H9 (cell line): Measurements from ENCODE around the gene GRIP2. TPM values are rescaled to one million over a fixed set of nuclear protein-coding genes. Genes with fewer than 3 reads are reported as not detected.

ENCODE experiments used
- DNase-seq: peaks from one replicate; pipeline ENCODE4 v3.0.0-alpha.2; 2017
- H2AFZ ChIP-seq: one replicate; pipeline ENCODE4 v1.6.1; 2013; ENCODE audit warnings: mild to moderate bottlenecking, low read length, control low read depth, moderate library complexity
- H2AK5ac ChIP-seq: 2 replicates; pipeline ENCODE4 v1.6.1; 2013; ENCODE audit warnings: low read length, control low read depth, mixed read lengths; ENCODE audit not compliant: insufficient read length
- H2BK120ac ChIP-seq: one replicate; pipeline ENCODE4 v1.6.1; 2013; ENCODE audit warnings: low read depth, mild to moderate bottlenecking, low read length, control low read depth, inconsistent platforms; ENCODE audit not compliant: poor library complexity, severe bottlenecking
- H2BK12ac ChIP-seq: 2 replicates; pipeline ENCODE4 v1.6.1; 2013; ENCODE audit warnings: low read length, control low read depth, mixed read lengths, low read depth; ENCODE audit not compliant: insufficient read length
- H2BK15ac ChIP-seq: 2 replicates; pipeline ENCODE4 v1.6.1; 2013; ENCODE audit warnings: low read depth, low read length, control low read depth
- H2BK20ac ChIP-seq: one replicate; pipeline ENCODE4 v1.6.1; 2013; ENCODE audit warnings: low read depth, mild to moderate bottlenecking, low read length, control low read depth, inconsistent platforms; ENCODE audit not compliant: poor library complexity, severe bottlenecking
- H2BK5ac ChIP-seq: 2 replicates; pipeline ENCODE4 v1.6.1; 2013; ENCODE audit warnings: low read length, control low read depth, mixed read lengths; ENCODE audit not compliant: insufficient read length
- H3K14ac ChIP-seq: 2 replicates; pipeline ENCODE4 v1.6.1; 2013; ENCODE audit warnings: low read length, control low read depth; ENCODE audit not compliant: insufficient read depth
- H3K18ac ChIP-seq: 2 replicates; pipeline ENCODE4 v1.6.1; 2013; ENCODE audit warnings: low read depth, mild to moderate bottlenecking, mixed read lengths, low read length, control low read depth; ENCODE audit not compliant: insufficient read length
- H3K23ac ChIP-seq: 2 replicates; pipeline ENCODE4 v1.6.1; 2013; ENCODE audit warnings: low read length, control low read depth, mixed read lengths, low read depth; ENCODE audit not compliant: insufficient read length
- H3K23me2 ChIP-seq: 2 replicates; pipeline ENCODE4 v1.6.1; 2013; ENCODE audit warnings: low read depth, mild to moderate bottlenecking, mixed read lengths, low read length, control low read depth; ENCODE audit not compliant: insufficient read length, poor library complexity, severe bottlenecking
- H3K27ac ChIP-seq: 2 replicates; pipeline ENCODE4 v1.5.1; 2013; ENCODE audit warnings: low read length, control low read depth, mixed read lengths, low read depth; ENCODE audit not compliant: insufficient read length
- H3K27me3 ChIP-seq: 2 replicates; pipeline ENCODE4 v1.6.1; 2013; ENCODE audit warnings: low read length, control low read depth, inconsistent platforms; ENCODE audit not compliant: insufficient read depth
- H3K4ac ChIP-seq: 2 replicates; pipeline ENCODE4 v1.6.1; 2013; ENCODE audit warnings: low read depth, mild to moderate bottlenecking, control low read depth, inconsistent platforms, low read length, moderate library complexity
- H3K4me1 ChIP-seq: 2 replicates; pipeline ENCODE4 v1.6.1; 2013; ENCODE audit warnings: low read length, control low read depth, inconsistent platforms; ENCODE audit not compliant: insufficient read depth
- H3K4me2 ChIP-seq: 2 replicates; pipeline ENCODE4 v1.6.1; 2013; ENCODE audit warnings: low read length, control low read depth, mixed read lengths; ENCODE audit not compliant: insufficient read length, insufficient read depth
- H3K56ac ChIP-seq: 2 replicates; pipeline ENCODE4 v1.6.1; 2013; ENCODE audit warnings: low read depth, mild to moderate bottlenecking, mixed read lengths, low read length, control low read depth; ENCODE audit not compliant: insufficient read length
- H3K79me1 ChIP-seq: 2 replicates; pipeline ENCODE4 v1.6.1; 2013; ENCODE audit warnings: low read depth, mild to moderate bottlenecking, moderate library complexity, low read length, control low read depth, inconsistent platforms; ENCODE audit not compliant: insufficient read depth, poor library complexity, severe bottlenecking
- H3K79me2 ChIP-seq: 2 replicates; pipeline ENCODE4 v1.6.1; 2013; ENCODE audit warnings: low read length, control low read depth, inconsistent platforms; ENCODE audit not compliant: insufficient read depth
- H3K9ac ChIP-seq: 2 replicates; pipeline ENCODE4 v1.6.1; 2013; ENCODE audit warnings: low read length, control low read depth, mixed read lengths; ENCODE audit not compliant: insufficient read length; ENCODE audit errors: extremely low read depth
- H3K9me3 ChIP-seq: one replicate; pipeline ENCODE4 v1.6.1; 2013; ENCODE audit warnings: low read depth, low read length, inconsistent platforms; ENCODE audit not compliant: control insufficient read depth
- H3T11ph ChIP-seq: one replicate; pipeline ENCODE4 v1.6.1; 2013; ENCODE audit warnings: mild to moderate bottlenecking, low read length, control low read depth, inconsistent platforms
- H4K20me1 ChIP-seq: one replicate; pipeline ENCODE4 v1.6.1; 2013; ENCODE audit not compliant: control insufficient read depth, insufficient read length, insufficient read depth
- H4K5ac ChIP-seq: 2 replicates; pipeline ENCODE4 v1.6.1; 2013; ENCODE audit warnings: low read depth, mild to moderate bottlenecking, mixed read lengths, low read length, control low read depth; ENCODE audit not compliant: insufficient read length
- H4K8ac ChIP-seq: replicated peaks from 2 replicates; pipeline ENCODE4 v1.6.1; 2013; ENCODE audit warnings: low read length, control low read depth, mixed read lengths, low read depth; ENCODE audit not compliant: insufficient read length
- H4K91ac ChIP-seq: 2 replicates; pipeline ENCODE4 v1.6.1; 2013; ENCODE audit warnings: low read depth, mild to moderate bottlenecking, moderate library complexity, mixed read lengths, low read length, control low read depth; ENCODE audit not compliant: insufficient read length
- H3K27ac Mint-ChIP-seq, 3 experiments: 2 replicates in 2 of 3; 3 replicates in 1 of 3; pipeline ENCODE4 v1.8.0; 2020 to 2021; ENCODE audit warnings: mixed read lengths in 3 of 3, mild to moderate bottlenecking in 1 of 3, moderate library complexity in 1 of 3
- H3K27me3 Mint-ChIP-seq: 2 replicates; pipeline ENCODE4 v1.8.0; 2021; ENCODE audit warnings: low read depth, mild to moderate bottlenecking, moderate library complexity, mixed read lengths
- H3K36me3 Mint-ChIP-seq, 3 experiments: 2 replicates in 2 of 3; 3 replicates in 1 of 3; pipeline ENCODE4 v1.8.0; 2020 to 2021; ENCODE audit warnings: low read depth in 3 of 3, mixed read lengths in 3 of 3; ENCODE audit not compliant: insufficient read depth in 1 of 3
- H3K4me1 Mint-ChIP-seq, 2 experiments: 2 replicates each; pipeline ENCODE4 v1.8.0; 2020; ENCODE audit warnings: mixed read lengths in 2 of 2
- H3K4me3 Mint-ChIP-seq, 2 experiments: 2 replicates in 1 of 2; 3 replicates in 1 of 2; pipeline ENCODE4 v1.8.0; 2020 to 2021; ENCODE audit warnings: mild to moderate bottlenecking in 2 of 2, mixed read lengths in 2 of 2, moderate library complexity in 1 of 2
- H3K9me3 Mint-ChIP-seq, 2 experiments: 2 replicates in 1 of 2; 3 replicates in 1 of 2; pipeline ENCODE4 v1.8.0; 2020; ENCODE audit warnings: mild to moderate bottlenecking in 2 of 2, mixed read lengths in 2 of 2, moderate library complexity in 1 of 2
- CTCF ChIP-seq: fragments of 200-600 bp; sonication (generic); conservative IDR thresholded peaks from 3 replicates; pipeline ENCODE4 v1.8.0; 2021; ENCODE audit warnings: antibody characterized with exemption, mild to moderate bottlenecking
- WGBS: extraction: QIAGEN DNeasy Blood & Tissue Kit; methylation state at CpG from one replicate; pipeline ENCODE4 v1.1.7; 2013; ENCODE audit warnings: missing lambda C conversion rate, low lambda C conversion rate, mixed read lengths; ENCODE audit not compliant: insufficient read length; ENCODE audit errors: extremely low coverage; 5-methylcytosine and 5-hydroxymethylcytosine counted together
- total RNA-seq: library from RNA; stranded (reverse); gene quantifications from 2 replicates; pipeline ENCODE4 v1.2.1, GENCODE V29; 2021

Gene GRIP2
- total RNA-seq, 1 experiment from 2014 or later: 3.1 TPM

GRCh38 chr3:14549256-14549919, 9.2 kb upstream of the GRIP2 start:
- no peak overlapping the region for H4K91ac ChIP-seq
- WGBS: no CpG with 5 or more reads among the region's 8 CpGs
- no peaks in the 10 kb centered on the region for H3K9me3 ChIP-seq
- H4K20me1 ChIP-seq: peaks cover 2% of the 10 kb centered on the region
- no peak overlapping the region for H3K14ac ChIP-seq
- H3K4ac ChIP-seq: no peak overlapping the region
- no peak for DNase-seq
- no peak overlapping the region for H3K56ac ChIP-seq
- H3K27ac ChIP-seq: no peak overlapping the region
- Mint-ChIP-seq H3K36me3 (no peaks in the 10 kb centered on the region), H3K4me3 (no peak overlapping the region), H3K4me1 (peaks cover 10 to 14% of the 10 kb centered on the region in 2 experiments), H3K27me3 (peaks cover 18% of the 10 kb centered on the region), H3K27ac (no peak overlapping the region), H3K9me3 (no peaks in the 10 kb centered on the region)
- H3K79me1 ChIP-seq: no peaks in the 10 kb centered on the region
- H3K23ac ChIP-seq: no peak overlapping the region
- H2BK20ac ChIP-seq: no peak overlapping the region
- no peak overlapping the region for H4K8ac ChIP-seq
- H2BK12ac ChIP-seq: no peak overlapping the region
- H3K4me2 ChIP-seq: no peak overlapping the region
- no peak overlapping the region for H3T11ph ChIP-seq
- no peak overlapping the region for H2AK5ac ChIP-seq
- no peak overlapping the region for H2BK15ac ChIP-seq
- H3K23me2 ChIP-seq: no peaks in the 10 kb centered on the region
- H2BK5ac ChIP-seq: no peak overlapping the region
- H3K18ac ChIP-seq: no peak overlapping the region
- no peak overlapping the region for H4K5ac ChIP-seq
- no peak overlapping the region for H2AFZ ChIP-seq
- H3K79me2 ChIP-seq: no peaks in the 10 kb centered on the region
- no peak overlapping the region for H3K9ac ChIP-seq
- no peaks in the 10 kb centered on the region for H3K4me1 ChIP-seq
- H2BK120ac ChIP-seq: no peak overlapping the region
- no peaks in the 10 kb centered on the region for H3K27me3 ChIP-seq
- TF ChIP-seq CTCF: peak; percentile 60
